ENCODE results near the gene SORCS2. TPM values are rescaled to one million over a fixed set of nuclear protein-coding genes. Genes with fewer than 3 reads are reported as not detected.

Gene SORCS2
- total and polyA plus RNA-seq, 4 donors, result 2.2 to 7.7 (median 2.5) TPM

GRCh38 chr4:7444731-7445130 is 252.4 kb downstream of the SORCS2 start:
- Histone ChIP-seq H3K4me3 (no peak overlapping the region), H3K9me3 (ENCODE audit: control insufficient read depth in 4 of 4, insufficient read depth in 3 of 4, low read length in 3 of 4) (peaks cover 0 to 5% (median 0%) of the 10 kb centered on the region in 4 donors), H3K36me3 (ENCODE audit: control insufficient read depth in 4 of 4, insufficient read depth in 4 of 4, low read length in 4 of 4) (no peaks in the 10 kb centered on the region), H3K27me3 (ENCODE audit: control insufficient read depth in 3 of 3, insufficient read depth in 3 of 3, low read length in 2 of 3) (peaks cover 0 to 6% (median 3%) of the 10 kb centered on the region in 3 donors), H3K4me1 (ENCODE audit: control insufficient read depth in 5 of 5, insufficient read depth in 5 of 5, low read length in 5 of 5) (no peaks in the 10 kb centered on the region), H3K9ac (ENCODE audit: insufficient read depth in 1 of 2, low read length in 2 of 2) (no peak overlapping the region), H3K27ac (ENCODE audit: low read depth in 1 of 2, low read length in 1 of 2) (no peak overlapping the region)
- ATAC-seq (ENCODE audit: insufficient read depth, low FRiP score) (no peak), DNase-seq (no peak)
- WGBS, 2 donors, result 73 to 80% methylated on average over 12 of the region's 12 CpGs
- TF ChIP-seq CTCF (IDR thresholded peaks at IDR 0.05; ENCODE audit: control extremely low read depth, extremely low read depth), result no peak

GRCh38 chr4:7447236-7447635 is 254.9 kb downstream of the SORCS2 start:
- Histone ChIP-seq H3K27me3 (ENCODE audit: control insufficient read depth in 3 of 3, insufficient read depth in 3 of 3, low read length in 2 of 3) (peaks cover 0 to 6% (median 3%) of the 10 kb centered on the region in 3 donors), H3K9me3 (ENCODE audit: control insufficient read depth in 4 of 4, insufficient read depth in 3 of 4, low read length in 3 of 4) (peaks cover 0 to 4% (median 0%) of the 10 kb centered on the region in 4 donors), H3K27ac (ENCODE audit: low read depth in 1 of 2, low read length in 1 of 2) (no peak overlapping the region), H3K9ac (ENCODE audit: insufficient read depth in 1 of 2, low read length in 2 of 2) (no peak overlapping the region), H3K4me1 (ENCODE audit: control insufficient read depth in 5 of 5, insufficient read depth in 5 of 5, low read length in 5 of 5) (no peaks in the 10 kb centered on the region), H3K4me3 (no peak overlapping the region), H3K36me3 (ENCODE audit: control insufficient read depth in 4 of 4, insufficient read depth in 4 of 4, low read length in 4 of 4) (no peaks in the 10 kb centered on the region)
- ATAC-seq (ENCODE audit: insufficient read depth, low FRiP score) (no peak), DNase-seq (no peak)
- 89 to 96% methylated on average over 3 of the region's 3 CpGs for WGBS, 2 donors
- no peak for TF ChIP-seq CTCF (IDR thresholded peaks at IDR 0.05; ENCODE audit: control extremely low read depth, extremely low read depth)

GRCh38 chr4:7448036-7448435 is 255.7 kb downstream of the SORCS2 start:
- Histone ChIP-seq H3K4me3 (no peak overlapping the region), H3K36me3 (ENCODE audit: control insufficient read depth in 4 of 4, insufficient read depth in 4 of 4, low read length in 4 of 4) (no peaks in the 10 kb centered on the region), H3K9me3 (ENCODE audit: control insufficient read depth in 4 of 4, insufficient read depth in 3 of 4, low read length in 3 of 4) (peaks cover 0 to 4% (median 0%) of the 10 kb centered on the region in 4 donors), H3K4me1 (ENCODE audit: control insufficient read depth in 5 of 5, insufficient read depth in 5 of 5, low read length in 5 of 5) (no peaks in the 10 kb centered on the region), H3K9ac (ENCODE audit: insufficient read depth in 1 of 2, low read length in 2 of 2) (no peak overlapping the region), H3K27me3 (ENCODE audit: control insufficient read depth in 3 of 3, insufficient read depth in 3 of 3, low read length in 2 of 3) (peaks cover 0 to 6% (median 3%) of the 10 kb centered on the region in 3 donors), H3K27ac (ENCODE audit: low read depth in 1 of 2, low read length in 1 of 2) (no peak overlapping the region)
- 73 to 81% methylated on average over 16 of the region's 16 CpGs for WGBS, 2 donors
- DNase-seq (no peak), ATAC-seq (ENCODE audit: insufficient read depth, low FRiP score) (no peak)
- no peak for TF ChIP-seq CTCF (IDR thresholded peaks at IDR 0.05; ENCODE audit: control extremely low read depth, extremely low read depth)
